ENCODE measurements around the gene SLC49A4.
"Not testable (repeated sequence)": the region's sequence is repeated elsewhere in the genome, so short reads cannot be mapped to it uniquely, and the experiment has no call there.

Gene SLC49A4, protein sequence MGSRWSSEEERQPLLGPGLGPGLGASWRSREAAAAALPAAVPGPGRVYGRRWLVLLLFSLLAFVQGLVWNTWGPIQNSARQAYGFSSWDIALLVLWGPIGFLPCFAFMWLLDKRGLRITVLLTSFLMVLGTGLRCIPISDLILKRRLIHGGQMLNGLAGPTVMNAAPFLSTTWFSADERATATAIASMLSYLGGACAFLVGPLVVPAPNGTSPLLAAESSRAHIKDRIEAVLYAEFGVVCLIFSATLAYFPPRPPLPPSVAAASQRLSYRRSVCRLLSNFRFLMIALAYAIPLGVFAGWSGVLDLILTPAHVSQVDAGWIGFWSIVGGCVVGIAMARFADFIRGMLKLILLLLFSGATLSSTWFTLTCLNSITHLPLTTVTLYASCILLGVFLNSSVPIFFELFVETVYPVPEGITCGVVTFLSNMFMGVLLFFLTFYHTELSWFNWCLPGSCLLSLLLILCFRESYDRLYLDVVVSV

DNA sequence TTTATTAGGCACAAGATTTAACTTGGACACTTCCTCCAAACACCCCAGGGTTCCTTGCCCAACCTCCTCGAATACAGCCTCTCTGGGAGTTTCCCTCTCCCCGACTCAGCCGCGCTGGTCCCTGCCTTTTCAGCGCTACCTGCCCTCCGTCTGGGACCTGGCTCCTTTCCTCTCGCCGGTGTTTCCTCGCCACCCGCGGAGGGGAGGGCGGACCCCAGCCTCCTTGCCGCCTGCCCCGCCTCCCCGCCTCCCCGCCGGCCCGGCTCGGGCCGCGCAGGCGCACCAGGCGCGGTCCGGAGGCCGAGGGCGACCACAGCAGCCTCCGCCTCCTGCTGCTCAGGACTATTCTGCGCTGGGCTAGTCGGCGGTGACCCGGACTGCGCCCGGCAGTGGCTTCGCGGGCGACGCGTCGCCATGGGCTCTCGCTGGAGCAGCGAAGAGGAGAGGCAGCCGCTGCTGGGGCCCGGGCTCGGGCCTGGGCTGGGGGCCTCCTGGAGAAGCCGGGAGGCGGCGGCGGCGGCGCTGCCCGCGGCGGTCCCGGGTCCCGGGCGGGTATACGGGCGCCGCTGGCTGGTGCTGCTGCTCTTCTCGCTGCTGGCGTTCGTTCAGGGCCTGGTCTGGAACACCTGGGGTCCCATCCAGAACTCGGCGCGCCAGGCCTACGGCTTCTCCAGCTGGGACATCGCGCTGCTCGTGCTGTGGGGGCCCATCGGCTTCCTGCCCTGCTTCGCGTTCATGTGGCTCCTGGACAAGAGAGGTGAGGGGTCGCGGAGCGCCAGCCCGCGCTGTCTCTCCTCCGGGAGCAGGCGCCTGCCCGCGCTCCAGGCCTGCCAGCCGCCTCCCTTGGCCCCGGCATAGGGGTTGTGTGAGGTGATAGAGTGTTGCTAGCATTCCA, at the start of gene SLC49A4:
Gene SLC49A4 (plus strand): TSS at position 291 of the 895 bp plus-strand sequence. CDS start 124 bp downstream, at position 415.
- no peak for FAIRE-seq
- DNase-seq (ENCODE audit: insufficient read length, low spot score), result peak; percentile 80
- TF ChIP-seq, protein P1, sequence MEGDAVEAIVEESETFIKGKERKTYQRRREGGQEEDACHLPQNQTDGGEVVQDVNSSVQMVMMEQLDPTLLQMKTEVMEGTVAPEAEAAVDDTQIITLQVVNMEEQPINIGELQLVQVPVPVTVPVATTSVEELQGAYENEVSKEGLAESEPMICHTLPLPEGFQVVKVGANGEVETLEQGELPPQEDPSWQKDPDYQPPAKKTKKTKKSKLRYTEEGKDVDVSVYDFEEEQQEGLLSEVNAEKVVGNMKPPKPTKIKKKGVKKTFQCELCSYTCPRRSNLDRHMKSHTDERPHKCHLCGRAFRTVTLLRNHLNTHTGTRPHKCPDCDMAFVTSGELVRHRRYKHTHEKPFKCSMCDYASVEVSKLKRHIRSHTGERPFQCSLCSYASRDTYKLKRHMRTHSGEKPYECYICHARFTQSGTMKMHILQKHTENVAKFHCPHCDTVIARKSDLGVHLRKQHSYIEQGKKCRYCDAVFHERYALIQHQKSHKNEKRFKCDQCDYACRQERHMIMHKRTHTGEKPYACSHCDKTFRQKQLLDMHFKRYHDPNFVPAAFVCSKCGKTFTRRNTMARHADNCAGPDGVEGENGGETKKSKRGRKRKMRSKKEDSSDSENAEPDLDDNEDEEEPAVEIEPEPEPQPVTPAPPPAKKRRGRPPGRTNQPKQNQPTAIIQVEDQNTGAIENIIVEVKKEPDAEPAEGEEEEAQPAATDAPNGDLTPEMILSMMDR (IDR thresholded peaks at IDR 0.05; ENCODE audit: insufficient read depth, missing control alignments), result no peak

DNA sequence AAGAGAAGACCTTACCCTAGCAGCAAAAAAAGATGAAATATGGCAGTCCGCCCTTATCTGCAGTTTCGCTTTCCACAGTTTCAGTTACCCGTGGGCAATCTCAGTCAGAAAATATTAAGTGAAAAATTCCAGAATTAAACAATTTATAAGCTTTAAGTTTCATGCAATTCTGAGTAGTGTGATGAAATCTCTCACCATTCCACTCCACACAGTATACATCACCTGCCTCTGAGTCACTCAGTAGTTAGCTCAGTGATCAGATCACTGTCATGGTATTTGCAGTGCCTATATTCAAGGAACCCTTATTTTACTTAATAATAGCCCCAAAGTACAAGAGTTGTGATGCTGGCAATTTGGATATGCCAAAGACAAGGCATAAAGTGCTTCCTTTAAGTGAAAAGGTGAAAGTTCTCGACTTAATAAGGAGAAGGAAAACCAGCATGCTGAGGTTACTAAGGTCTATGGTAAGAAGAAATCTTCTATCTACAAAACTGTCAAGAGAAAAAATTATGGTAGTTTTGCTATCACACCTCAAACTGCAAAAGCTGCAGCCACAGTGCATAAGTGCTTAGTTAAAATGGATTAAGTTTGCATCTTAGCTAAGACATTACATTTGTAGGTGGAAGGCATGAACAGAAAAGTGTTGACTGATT, 49.4 kb upstream of the SLC49A4 start:
- DNase-seq (ENCODE audit: insufficient read length, low spot score), result no peak
- TF ChIP-seq, protein P1 (IDR thresholded peaks at IDR 0.05; ENCODE audit: insufficient read depth, missing control alignments), result no peak
- FAIRE-seq, result no peak

DNA sequence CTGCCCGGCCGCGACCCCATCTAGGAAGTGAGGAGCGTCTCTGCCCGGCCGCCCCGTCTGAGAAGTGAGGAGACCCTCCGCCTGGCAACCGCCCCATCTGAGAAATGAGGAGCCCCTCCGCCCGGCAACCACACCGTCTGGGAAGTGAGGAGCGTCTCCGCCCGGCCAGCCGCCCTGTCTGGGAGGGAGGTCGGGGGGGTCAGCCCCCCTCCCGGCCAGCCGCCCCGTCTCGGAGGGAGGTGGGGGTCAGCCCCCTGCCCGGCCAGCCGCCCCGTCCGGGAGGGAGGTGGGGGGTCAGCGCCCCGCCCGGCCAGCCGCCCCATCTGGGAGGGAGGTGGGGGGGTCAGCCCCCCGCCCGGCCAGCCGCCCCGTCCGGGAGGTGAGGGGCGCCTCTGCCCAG, 47.6 kb upstream of the SLC49A4 start:
- DNase-seq (ENCODE audit: insufficient read length, low spot score); FAIRE-seq: not testable (repeated sequence)

DNA sequence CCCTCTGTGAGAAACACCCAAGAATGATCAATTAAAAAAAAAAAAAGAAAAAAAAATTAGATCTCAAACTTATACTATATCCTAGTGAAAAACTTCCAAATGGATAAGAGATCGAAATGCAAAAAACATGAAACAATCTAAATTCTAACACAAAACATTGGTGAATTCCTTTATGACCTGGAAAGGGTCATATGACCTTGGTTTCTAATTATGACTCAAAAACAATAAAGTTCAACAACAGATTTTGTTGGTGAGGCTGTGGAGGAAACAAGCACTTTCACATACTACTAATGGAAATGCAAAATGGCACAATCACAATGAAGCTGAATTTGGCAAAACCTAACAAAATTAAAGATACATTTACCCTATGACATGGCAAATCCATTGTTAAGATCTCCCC, 46.5 kb upstream of the SLC49A4 start:
- TF ChIP-seq, protein P1 (IDR thresholded peaks at IDR 0.05; ENCODE audit: insufficient read depth, missing control alignments), result no peak
- DNase-seq (ENCODE audit: insufficient read length, low spot score) (no peak), FAIRE-seq (no peak)

DNA sequence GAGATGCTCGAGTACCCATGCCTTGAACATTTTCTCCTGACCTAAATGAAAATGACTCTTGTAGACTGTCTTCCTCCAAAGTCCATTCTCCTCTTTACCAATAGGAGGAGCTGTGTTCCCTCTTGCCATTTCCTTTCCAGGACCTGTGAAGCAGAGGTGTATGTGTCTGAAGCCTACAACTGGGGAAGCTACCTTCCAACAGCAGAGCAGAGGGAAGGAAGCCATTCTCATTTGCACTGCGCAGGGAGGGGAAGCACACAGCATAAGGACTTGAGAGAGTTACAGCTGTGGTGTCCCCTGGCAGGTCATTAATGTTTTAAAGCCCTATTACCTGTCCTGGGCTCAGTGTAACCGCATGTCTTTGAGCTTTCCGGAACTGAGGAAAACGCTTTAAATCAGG, 39.9 kb upstream of the SLC49A4 start:
- DNase-seq (ENCODE audit: insufficient read length, low spot score) (no peak), FAIRE-seq (peak; percentile 93)
- TF ChIP-seq, protein P1 (IDR thresholded peaks at IDR 0.05; ENCODE audit: insufficient read depth, missing control alignments), result peak; percentile 72

DNA sequence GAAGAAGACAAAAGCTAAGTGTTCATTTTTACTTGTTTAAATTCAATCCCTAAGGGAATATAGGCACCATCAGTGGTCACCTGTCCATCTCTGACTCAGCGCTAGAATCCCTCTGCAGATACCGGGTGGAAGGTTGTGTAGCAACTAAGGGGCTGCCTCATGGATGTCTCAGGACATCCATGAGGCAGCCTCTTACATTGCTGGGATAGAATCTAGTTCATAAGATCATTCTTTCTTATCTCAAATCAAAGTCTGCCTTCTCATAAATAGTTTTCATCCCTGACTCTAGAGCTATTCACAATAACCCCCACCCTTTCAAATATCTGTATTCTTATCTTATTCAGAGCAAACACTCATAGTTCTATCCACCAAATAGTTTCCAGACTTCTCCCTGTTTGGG, 39.4 kb upstream of the SLC49A4 start:
- DNase-seq (ENCODE audit: insufficient read length, low spot score) (no peak), FAIRE-seq (no peak)
- TF ChIP-seq, protein P1 (IDR thresholded peaks at IDR 0.05; ENCODE audit: insufficient read depth, missing control alignments), result no peak

DNA sequence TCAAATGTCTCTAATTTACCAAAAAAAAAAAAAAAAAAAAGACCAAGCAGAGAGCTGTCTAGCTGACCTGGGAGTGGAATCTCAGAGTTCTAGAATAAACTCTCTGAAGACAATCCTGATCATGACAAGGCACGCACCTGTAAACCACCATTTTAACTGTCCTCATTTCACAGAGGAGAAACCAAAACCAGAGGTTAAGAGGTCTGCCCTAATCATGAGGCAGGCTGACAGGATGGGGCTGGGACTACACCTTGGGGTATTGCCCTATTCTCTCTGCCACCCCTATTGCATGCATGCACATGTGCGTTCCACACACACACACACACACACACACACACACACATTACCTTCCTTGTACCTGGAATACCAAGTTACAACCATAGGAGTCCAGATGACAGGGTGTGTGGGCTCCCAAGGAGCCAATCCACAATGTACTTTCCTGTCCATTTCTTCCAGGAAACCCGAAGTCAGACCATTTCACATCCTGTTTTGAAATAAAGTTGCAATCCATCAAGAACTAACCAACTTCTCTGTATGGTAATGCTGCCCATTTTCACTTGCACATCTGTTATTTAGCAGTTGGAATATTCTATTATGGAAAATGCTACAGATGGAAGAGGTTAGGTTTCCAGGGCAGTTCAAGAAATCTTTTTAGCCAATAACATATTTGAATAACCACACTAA, 35.9 kb upstream of the SLC49A4 start:
- DNase-seq (ENCODE audit: insufficient read length, low spot score) (no peak), FAIRE-seq (no peak)
- TF ChIP-seq, protein P1 (IDR thresholded peaks at IDR 0.05; ENCODE audit: insufficient read depth, missing control alignments), result no peak

Measured in D721Med (cell line).